ENCODE data around the gene ZEB2.

Gene ZEB2

DNA sequence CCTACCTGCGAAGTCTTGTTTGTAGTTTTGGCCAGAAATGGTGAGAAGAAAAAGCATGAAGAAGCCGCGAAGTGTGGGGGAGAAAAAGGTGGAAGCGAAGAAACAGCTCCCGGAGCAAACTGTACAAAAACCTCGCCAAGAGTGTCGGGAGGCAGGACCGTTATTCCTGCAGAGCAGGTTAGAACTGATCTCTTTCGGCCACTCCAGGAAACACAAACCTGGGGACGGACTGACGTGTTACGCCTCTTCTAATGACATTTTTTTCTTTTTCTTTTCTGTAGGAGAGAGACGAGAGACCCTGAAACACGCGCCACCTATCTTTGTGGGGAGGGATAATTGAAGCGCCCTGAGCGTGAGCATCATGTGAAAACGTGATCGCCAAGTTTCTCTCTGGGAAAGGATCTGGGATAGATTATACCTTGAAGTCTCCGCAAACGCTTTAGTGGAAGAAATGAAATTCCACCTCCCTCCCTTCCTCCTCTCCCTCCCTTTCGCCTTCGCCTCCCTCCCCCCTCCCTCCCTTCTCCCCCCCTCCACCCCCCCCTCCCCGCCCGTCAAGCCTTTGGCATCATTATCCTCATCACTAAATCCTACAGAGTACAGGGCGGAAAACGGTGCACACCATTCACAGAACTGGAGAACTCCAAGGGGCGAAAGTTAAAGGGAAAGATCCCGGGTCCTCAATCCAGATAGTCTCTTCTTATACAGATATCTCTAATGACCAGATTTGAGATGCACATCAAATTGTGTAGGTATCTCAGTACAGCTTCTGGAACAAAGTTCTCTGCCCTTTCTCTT is at the start of gene ZEB2:
TSS of gene ZEB2 (minus strand) at position 186 of the 798 bp plus-strand sequence. CDS start 2,769 bp downstream, outside the sequence.
- no peak for DNase-seq (ENCODE audit: low read depth)

DNA sequence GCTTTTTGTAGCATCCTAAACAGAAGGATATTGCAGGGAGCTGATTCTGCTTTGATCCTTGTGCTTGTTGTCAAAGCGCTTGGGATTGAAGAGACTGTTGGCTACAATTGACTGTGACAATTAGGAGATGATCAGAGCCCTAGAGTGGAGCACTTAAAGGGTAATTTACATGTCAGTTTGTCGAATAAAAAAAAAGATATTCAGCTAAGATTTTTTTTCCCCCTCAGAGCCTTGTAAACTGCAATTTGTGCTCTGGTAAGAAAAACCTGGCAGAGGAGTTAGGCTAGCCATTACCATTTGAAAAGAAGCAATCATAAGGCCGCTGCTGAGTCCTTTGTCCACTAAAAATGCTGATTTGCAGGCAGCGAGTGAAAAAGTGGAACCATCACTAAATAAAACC is 47.8 kb upstream of the ZEB2 start:
- DNase-seq (ENCODE audit: low read depth), result no peak

DNA sequence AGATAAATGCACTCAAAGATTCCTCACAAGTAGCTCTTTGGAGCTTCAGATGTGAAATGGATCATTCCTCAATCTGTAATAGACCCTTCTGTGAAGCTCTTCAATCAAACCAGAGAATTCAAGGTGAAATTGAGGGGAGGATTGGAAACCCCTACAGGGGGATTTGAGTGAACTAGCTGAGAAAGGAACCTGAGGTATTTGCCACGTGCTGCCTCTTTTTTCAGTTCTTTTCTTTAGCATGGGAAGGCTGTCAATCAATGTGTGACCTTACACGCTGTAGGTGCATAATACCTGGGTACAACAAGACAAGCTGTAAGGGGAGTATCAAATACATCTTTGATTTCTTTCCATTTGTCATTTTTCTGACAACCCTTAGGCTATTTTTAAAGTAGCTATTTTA is 46.5 kb upstream of the ZEB2 start:
- DNase-seq (ENCODE audit: low read depth), result no peak

DNA sequence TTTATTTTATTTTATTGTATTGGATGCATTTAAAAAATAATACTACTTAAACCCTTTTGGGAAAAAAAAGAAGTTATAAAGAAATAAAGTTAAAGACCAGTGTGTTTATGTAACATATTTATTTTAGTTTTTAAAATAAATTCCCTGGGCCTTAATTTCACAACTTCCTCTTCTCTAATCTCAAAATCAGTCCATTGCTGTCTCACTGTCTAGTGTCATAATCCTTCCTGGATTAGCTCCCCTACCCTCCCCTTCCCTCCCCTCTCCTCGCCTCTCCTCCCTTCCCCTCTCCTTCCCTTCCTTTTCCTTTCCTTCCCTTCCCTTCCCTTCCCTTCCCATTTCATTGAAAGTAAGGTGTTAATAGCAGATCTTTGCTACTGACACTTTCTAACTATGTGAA is 40.3 kb upstream of the ZEB2 start:
- DNase-seq (ENCODE audit: low read depth), result no peak

DNA sequence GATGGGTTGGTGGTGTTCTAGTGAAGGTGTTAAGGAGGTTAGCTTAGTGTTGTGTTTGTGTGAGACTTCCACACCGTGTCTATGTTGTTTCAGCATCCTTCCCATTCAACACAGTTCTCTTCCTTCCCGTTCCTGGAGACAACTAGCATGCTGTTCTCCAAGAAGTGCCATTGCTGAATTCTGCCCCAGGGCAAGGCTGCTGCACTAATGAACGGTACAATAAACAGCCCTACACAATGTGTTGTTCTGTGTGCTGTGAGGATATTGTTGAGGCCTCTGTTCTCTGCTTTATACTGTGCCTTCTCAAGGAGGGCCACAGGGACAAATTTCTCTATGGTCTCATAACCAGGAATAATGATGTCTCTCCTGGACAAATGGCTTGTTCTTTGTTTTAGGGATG is 39.8 kb upstream of the ZEB2 start:
- no peak for DNase-seq (ENCODE audit: low read depth)

DNA sequence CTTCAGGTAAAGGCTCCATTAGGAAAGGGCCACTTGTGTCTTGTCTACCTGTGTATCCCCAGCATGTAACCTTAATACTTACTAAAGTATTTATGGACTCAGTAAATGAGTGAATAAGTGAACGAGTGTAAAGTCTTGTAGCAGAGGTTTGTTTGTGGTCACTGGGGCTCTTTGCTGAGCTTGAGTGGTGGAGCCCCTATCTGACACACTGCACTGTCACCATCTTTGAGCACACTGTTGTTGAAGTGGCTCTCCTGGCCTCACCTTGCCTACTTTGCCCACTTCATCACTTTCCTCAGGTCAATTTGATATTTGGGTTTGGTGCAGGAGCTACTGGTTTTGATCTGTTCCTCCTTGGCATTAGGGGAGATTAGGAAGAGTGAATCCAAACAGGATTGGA is 39.3 kb upstream of the ZEB2 start:
- DNase-seq (ENCODE audit: low read depth), result no peak

DNA sequence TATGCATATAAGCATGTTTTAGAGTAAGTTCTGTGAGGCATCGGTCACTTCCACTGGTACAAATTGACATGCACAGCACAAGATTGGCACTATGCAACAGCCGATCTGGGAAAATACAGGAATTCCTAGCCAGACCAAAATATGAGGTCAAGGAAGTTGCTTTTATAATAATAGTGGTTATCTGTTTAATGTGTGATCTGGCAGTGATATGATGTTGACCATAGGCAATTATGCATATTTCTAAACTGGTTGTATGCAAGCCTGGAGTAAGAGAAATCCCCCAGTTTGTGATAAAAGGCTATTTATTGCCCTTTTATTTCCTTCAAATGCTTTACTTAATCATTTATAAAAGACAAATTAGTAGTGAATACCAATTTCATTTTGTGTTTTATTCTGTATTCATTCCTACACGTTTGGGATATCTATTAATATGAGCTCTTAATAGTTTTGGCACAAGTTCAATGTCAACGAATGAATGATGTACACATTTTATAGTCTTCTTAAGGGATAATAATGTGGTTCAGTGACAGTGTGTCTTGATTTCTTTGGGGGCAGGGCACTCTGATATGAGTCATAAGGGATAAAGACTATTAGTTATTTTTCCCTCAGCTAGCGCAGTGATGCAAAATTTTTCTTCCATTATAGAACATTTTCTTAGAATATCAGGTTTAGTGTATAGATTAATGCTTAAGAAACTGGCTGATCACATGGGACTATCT is 34.7 kb upstream of the ZEB2 start:
- no peak for DNase-seq (ENCODE audit: low read depth)

DNA sequence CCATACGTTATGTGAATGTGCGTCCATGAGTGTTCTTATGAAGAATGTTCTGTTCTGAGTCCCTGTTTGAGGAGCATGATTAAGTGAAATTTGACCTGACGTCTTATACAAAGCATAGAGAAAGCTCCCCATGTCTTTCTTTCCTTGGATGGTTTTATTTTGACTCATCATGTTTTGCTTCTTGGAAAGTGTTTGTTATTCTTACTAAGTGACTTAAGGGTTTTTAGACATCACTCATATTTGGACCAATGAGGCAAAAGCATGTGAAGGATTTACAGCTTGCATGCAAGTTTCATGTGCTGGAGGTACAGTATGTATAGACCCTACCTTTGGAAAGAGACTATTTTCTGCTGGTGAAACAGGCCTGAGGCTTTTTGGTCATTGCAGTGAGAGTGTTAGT is 33.5 kb upstream of the ZEB2 start:
- no peak for DNase-seq (ENCODE audit: low read depth)

DNA sequence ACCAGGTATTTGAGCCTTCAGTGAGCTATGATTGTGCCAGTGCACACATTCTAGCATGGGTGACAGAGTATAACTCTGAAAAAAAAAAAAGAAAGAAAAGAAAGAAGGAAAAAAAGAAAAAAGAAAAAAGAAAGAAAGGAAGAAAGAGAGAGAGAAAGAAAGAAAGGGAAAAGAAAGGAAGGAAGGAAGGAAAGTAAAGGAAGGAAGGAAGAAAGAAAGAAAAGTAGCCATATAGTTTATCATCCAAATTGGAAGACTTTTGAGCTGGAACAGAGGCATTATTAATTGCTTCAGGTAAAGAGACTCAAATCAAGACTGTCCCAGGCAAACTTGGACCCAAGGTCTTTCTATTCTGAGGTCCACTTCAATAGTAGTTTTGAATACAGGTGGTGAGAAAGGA is 32.9 kb upstream of the ZEB2 start:
- DNase-seq (ENCODE audit: low read depth), result no peak

DNA sequence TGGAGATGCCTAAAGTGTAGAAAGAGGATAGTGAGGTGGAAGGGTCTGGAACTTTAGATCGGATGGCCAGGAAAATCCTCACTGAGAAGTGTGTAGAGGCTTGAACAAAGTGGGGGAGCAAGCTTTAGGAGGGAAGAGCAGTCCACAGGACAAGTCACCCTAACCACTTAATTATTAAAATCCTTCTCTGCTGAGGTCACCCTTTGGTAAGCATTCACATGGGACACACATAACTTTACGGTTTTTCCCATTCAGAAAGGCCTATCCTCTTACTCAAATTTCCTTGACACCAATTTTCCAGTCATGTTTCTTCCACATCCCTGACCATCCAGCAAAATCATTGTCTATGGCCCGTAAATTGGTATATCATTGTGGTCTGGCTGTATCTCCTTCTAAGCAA is 31.0 kb upstream of the ZEB2 start:
- no peak for DNase-seq (ENCODE audit: low read depth)

DNA sequence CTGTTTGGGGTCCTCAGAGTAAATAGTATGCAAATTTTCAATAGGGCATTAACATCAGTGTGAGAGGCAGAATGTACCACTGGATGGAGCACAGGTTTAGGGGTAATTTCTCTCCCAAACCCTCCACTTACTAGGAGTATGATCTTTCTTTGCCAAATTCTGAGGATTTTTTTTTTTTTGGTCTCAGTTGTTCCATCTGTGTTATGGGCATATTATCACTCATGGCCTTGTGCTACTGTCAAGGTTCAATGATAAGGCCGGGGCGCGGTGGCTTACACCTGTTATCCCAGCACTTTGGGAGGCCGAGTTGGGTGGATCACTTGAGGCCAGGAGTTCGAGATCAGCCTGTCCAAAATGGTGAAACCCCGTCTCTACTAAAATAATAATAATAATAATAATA is 30.2 kb upstream of the ZEB2 start:
- DNase-seq (ENCODE audit: low read depth), result no peak

DNA sequence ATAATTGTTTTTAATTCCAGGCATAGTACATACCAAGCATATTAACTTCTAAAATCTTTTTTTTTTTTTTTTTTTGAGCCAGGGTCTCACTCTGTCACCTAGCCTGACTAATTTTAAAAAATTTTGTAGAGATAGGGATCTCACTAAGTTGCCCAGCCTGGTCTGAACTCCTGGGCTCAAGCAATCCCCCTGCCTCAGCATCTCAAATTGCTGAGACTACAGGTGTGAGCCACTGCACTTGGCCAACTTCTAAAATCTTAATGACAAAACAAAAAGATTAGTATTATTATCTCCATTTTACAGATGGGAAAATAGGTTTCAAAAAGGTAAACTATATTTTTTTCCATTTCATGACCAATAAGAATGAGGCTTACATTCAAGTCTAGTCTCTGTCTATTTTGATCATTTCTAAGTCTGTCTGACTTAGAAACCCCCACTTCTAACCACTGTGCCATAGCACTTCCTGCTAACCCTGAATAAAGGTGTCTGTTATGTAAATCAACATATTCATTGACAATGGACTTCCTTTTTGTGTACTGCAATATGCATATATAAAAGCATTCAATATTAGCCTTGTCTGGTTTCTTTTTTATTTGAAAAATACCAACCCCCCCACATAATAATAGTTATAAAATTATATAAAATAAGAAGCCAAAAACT is 28.7 kb upstream of the ZEB2 start:
- DNase-seq (ENCODE audit: low read depth), result no peak

DNA sequence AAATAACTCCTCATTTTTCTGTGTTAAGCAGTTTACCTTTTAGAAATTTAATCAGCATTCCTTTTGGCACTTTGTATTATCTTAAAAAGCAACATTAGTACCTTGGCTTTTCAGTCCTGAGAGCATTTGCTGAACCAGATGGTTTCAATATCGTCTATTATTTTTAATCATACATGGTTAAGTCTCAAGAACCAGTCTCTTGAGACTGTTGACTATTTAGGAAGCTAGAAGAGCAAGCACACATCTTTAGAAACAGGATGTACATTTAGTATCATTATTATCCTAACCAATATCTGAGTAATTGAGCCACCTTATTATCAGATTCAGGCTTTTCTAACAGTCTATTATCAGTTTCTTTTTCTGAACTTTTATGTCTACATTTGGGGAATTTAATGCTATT is 28.2 kb upstream of the ZEB2 start:
- DNase-seq (ENCODE audit: low read depth), result no peak

DNA sequence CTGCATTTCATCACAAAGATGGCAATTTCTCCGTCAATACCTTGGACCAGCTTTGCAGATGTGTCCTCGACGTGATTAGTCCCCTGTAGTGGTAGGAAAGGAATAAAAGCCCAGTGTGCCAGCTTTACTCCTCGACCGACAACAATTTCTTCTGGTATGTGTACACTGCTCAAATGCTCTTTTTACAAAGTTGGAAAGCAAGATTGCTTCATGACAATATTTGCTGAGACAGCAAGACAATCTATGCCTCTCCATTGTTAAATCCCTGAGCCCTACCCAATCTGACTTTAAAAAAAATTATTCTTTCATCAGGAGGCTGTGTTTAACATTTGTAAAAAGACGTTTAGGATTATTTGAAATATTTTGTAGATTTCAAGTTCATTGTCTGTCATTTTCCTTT is 27.6 kb upstream of the ZEB2 start:
- DNase-seq (ENCODE audit: low read depth), result no peak

DNA sequence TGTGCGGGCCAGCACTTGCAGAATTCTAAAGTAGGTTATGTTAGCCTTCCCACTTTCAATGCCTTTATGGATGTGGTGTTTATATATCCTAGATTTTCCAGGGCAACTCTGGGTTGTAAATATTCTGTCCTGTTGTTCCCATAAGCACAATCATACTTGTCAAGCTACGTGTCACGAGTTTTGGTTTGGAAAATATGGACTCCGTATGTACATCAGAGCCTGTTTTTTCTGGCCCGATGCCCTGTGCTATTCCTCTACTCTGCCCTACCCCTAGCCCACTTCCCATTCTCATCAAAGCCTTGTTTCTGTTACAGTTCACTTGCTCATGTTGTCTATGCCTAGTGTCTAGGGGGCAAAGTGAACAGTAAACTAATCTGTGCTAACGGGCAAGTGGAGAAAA is 27.0 kb upstream of the ZEB2 start:
- DNase-seq (ENCODE audit: low read depth), result no peak

DNA sequence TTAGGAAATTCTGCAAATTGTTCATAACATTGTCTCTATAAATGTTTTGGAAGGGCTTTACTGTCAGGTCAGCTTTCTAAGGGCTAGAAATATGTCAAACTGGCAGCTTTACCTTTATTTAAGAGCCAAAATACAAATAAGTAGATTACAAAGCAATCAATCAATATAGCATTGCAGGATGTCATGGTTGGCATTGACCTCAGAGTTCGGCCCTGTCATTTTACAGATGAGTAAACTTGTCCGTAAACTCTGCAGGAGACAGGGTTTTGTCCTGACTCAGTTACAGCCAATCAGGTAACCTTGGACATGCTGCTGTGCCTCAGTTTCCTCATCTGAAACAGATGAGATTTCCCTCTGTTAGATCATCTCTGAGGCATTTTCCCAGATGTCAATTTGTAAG is 25.9 kb upstream of the ZEB2 start:
- no peak for DNase-seq (ENCODE audit: low read depth)

DNA sequence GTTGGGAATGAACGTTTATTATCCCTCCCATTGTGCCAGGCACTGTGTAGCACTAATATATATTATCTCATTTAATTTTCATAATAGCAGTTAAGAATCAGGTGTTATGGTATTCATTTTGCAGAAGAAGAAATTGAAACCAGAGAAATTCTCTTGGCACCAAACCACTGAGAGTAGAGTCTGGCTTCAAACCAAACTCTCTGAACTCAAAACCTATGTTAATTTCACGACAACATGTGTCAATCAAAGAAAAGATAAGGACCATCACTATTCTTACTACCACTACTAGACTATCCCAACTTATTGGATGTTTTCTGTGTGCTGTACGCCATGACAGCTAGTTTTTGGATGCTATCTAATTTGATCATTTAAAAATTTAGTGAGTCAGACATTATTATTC is 24.1 kb upstream of the ZEB2 start:
- DNase-seq (ENCODE audit: low read depth), result no peak

DNA sequence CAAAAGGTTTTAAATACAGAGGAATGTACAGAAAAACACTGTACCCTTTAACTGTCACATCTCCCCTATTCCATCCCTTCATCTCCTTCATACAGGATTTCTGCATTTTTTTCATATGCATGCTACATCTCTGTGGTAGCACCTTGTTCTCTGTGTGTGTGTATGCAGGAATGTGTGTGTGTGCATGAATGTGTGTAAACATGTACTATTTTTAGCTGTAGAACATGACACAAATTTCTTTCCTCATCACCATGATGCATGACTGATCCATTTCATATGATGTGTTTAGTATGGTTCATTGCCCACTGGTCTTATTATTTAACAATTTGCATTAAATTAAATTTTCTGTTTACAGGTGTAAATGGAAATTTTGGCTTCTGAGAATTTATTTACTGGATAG is 21.5 kb upstream of the ZEB2 start:
- no peak for DNase-seq (ENCODE audit: low read depth)

DNA sequence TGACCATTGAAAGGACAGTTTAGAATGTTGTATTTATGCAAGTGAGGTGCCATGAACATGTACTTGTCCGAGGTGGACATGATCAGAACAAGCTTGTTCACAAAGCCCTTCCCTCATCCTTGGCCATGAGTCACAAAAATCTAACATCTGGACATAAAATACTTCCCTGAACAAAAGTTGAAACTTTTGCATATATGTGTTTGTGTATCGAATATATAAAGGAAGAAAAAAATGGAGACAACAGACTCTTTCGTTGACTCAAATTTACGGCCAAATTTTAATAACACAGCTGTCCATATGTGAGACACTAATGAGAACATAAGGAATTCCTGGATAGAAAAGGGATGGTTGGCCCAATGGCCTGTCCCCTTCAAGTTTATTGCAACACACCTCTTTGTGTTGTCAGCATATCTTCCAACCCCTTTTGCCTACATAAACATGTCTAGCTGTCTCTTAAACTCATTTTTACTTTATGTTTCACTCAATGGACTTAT is 19.4 kb upstream of the ZEB2 start:
- DNase-seq (ENCODE audit: low read depth), result no peak

DNA sequence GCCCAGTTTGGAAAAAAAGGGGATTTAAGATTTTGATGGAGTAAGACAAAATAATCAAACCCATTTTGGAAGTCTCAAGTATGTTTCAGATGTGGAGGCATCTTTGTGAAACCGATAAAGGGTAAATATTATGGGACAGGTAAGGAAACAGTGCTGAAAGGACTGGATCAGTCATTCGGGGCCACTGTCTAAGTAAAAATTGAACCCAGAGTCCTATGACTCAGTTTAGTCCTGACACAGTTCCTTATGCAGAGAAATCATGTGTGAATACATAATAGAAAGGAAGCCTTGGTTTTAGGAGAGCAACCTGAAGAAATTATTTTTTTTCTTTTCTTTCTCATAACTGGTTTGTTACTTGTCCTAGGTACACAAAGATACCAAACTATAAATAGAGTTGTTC is 15.4 kb upstream of the ZEB2 start:
- DNase-seq (ENCODE audit: low read depth), result no peak

DNA sequence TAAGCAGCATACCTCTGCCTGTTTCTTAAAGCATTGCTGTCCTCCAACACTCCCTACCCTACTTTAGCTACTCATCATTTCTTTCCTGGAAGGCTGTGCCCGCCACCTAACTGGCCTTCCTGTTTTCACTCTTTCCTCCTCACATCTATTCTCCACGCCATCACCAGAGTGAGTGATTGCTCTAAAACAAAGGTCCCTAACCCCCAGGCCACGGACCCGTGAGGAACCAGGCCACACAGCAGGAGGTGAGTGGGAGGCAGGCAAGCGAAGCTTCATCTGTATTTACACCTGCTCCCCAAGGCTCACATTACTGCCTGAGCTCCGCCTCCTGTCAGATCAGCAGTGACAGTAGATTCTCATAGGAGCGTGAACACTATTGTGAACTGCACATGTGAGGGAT is 13.3 kb upstream of the ZEB2 start:
- no peak for DNase-seq (ENCODE audit: low read depth)

DNA sequence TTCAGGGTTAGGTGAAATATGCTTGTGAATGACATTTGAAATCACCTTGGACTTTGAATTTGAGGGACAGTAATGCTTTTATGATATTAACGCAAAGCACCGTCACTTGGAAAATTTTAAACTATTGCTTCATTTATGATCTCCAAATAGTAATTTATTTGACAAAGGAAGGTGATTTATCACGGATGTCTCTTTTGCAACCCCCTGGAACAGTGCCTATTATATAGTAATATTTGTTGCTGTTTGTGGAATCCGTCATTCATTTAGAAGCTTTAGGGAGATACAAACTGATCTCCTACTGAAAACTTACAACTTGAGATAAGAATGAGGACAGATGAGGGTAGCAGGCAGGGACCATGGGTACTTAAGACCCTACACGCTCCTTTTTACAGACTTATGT is 10.7 kb upstream of the ZEB2 start:
- no peak for DNase-seq (ENCODE audit: low read depth)

DNA sequence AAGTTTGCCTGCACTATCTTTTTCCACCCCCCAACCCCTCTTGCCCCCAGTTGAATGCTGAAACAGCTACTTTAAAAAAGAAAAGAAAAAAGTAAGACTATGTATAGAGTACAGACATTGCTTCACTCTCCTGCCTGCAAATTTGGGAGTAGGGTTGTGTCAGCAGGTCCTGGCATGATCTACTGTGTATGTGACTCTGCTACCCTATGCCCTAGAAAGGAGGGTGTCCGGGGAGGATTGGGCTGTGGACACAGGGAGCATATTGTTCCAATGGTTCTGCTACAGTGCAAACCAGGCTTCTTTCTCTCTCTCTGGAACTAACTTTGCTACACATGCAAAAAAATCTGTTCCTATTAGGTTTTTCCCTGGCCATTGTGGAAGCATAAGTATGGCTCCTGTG is 9.9 kb upstream of the ZEB2 start:
- DNase-seq (ENCODE audit: low read depth), result no peak
